Measurements from ENCODE around the gene GNG13.

DNA sequence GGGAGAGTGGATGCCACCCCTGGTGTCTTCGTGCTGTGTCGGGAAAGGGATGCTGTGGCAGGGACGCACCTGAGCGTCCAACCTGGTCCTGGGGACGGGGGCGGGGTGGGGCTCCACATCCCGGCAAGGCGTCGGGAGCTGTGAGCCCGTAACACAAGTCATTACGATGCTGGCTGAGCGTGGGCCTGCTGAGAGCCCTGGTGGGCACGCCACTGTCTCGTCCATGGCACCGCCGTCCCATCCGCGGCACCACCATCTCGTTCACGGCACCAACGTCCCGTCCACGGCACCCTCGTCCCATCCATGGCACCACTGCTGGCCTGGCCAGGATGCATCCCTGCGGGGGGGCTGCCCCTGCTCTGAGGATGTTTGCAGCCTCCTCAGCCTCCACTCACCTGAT lies 24.1 kb upstream of the GNG13 start:
- TF ChIP-seq, protein P1, sequence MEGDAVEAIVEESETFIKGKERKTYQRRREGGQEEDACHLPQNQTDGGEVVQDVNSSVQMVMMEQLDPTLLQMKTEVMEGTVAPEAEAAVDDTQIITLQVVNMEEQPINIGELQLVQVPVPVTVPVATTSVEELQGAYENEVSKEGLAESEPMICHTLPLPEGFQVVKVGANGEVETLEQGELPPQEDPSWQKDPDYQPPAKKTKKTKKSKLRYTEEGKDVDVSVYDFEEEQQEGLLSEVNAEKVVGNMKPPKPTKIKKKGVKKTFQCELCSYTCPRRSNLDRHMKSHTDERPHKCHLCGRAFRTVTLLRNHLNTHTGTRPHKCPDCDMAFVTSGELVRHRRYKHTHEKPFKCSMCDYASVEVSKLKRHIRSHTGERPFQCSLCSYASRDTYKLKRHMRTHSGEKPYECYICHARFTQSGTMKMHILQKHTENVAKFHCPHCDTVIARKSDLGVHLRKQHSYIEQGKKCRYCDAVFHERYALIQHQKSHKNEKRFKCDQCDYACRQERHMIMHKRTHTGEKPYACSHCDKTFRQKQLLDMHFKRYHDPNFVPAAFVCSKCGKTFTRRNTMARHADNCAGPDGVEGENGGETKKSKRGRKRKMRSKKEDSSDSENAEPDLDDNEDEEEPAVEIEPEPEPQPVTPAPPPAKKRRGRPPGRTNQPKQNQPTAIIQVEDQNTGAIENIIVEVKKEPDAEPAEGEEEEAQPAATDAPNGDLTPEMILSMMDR (IDR thresholded peaks at IDR 0.05): no peak
- TF ChIP-seq POLR2A (IDR thresholded peaks at IDR 0.05): no peak

Measured in tibial nerve (tissue), 3 donors.